GM18507 (cell line): ENCODE data around the gene PTCD1.
"Not testable (repeated sequence)": the region's sequence is repeated elsewhere in the genome, so short reads cannot be mapped to it uniquely, and the experiment has no call there.

Experiments
- DNase-seq: peaks from one replicate; pipeline ENCODE4 v3.0.0; 2011; ENCODE audit warnings: low read depth; ENCODE audit not compliant: insufficient read length; ENCODE audit errors: extremely low spot score
- FAIRE-seq: peaks from 2 replicates; lab custom pipeline; 2011; peaks lifted over from hg19 to GRCh38; lab: Jason Lieb, UNC

Gene PTCD1

DNA sequence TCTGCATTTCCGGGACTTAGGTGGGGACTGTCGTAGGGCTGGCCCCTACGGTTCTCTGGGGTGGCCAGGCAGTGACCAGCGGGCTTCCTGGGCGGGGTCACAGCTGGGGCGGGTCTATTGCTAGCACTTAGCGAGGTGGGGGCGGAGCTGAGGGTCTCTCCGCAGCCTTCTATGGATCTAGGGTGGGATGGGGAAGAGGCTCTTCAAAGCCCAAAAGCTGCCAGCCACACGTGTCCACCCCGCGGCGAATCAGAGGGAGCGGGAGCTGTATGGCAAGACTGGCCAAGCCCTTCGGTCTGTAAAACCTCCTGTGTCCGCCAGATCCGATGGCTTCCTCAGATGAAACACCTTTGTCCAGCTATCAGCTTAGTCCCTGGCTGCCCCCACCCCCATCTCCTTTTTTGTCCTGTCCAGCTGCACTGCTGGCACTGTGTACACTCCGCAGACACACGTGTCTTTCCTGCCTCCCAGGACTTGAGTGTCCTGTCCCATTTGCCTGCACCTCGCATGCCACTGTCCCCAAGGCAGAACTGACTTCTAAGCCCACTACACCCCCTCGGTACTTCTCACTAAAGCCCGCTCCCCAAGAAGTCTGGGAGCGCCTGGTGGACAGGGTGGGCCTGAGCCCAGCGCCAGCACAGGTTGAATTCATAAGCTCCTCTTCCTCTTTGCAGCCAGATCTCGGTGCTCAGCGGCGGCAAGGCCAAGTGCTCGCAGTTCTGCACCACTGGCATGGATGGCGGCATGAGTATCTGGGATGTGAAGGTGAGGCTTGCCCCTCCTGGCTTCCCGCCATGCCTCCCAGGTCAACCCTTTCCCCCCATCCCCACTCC lies 45.0 kb downstream of the PTCD1 start:
- FAIRE-seq (no peak), DNase-seq (no peak)

DNA sequence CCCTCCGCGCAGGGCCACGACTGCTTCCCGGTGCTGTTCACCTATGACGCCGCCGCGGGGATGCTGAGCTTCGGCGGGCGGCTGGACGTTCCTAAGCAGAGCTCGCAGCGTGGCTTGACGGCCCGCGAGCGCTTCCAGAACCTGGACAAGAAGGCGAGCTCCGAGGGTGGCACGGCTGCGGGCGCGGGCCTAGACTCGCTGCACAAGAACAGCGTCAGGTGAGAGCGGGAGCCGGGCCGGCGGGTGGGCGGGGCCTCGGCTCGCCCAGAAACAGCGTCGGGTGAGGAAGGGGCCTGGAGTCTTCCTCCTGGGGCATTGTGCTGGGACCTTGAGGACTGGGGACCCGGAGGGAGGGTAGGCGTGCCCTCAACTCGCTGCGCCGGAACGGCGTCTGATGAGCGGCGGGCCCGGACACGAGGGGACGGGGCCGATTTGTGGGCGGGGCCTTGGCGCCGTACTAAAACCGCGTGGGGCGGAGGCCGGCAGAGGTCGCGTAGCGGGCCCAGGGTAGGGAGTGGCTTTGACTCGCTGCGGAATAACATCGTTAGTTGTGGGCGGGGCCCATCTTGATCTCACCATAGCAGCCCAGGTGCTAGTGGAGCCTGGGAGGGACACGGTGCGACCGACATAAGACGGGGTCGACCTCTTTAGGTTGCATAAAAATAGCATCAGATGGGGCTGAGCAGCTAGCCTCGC lies 45.8 kb downstream of the PTCD1 start:
- FAIRE-seq (peak; percentile 60), DNase-seq (no peak)

DNA sequence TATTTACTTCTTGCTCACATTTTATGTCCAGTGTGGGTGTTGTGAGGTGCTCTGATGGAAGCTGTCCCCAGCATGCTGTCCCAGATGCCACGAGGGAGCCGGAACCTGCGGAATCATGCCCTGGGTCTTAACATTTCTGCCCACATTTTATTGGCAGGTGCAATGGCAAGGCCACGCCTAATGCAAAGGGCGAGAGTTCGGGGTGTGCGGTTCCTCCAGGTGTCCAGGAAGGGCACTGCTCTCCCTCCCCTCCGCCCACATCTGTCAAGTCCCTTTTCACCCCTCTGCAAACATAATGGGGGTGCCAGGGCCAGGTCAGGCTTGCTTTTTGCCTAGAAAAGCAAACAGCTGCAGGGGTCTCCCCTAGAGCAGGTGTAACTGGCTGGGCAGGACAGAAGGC lies 46.6 kb downstream of the PTCD1 start:
- FAIRE-seq: no peak
- DNase-seq: no peak

DNA sequence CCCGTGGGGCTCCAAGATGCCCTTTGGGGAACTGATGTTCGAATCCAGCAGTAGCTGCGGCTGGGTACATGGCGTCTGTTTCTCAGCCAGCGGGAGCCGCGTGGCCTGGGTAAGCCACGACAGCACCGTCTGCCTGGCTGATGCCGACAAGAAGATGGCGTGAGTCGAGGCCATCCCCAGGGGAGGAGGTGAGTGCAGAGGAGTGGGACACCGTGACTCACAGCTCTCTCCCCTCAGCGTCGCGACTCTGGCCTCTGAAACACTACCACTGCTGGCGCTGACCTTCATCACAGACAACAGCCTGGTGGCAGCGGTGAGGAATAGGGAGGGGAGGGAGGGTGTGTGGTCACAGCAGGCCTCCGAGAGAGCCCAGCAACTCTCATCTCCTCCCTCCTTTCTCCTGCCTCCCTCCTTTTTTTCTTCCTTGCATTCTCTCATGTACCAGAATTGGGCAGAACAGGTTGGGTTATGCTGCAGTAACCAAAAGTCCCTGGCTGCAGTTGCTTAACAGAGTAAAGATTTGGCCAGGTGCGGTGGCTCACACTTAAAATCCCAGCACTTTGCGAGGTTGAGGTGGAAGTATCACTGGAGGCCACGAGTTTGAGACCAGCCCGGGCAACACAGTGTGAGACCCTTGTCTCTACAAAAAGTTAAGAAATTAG lies 47.5 kb downstream of the PTCD1 start:
- FAIRE-seq: no peak
- no peak for DNase-seq

DNA sequence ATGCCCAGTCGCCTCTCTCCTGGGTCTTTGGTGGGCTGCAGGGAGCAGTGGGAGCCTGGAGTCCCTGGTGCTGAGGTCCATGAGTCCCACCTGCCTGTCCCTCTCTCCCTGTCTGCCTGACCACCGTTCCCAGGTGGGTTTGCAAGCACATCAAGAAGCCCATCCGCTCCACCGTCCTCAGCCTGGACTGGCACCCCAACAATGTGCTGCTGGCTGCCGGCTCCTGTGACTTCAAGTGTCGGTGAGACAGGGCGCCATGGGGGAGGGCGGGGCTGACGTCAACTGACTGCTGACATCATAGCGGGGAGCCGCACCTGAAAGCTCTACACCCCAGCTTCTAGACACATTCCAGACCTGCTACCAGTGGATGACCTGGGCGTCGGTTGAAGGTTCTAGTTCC lies 48.8 kb downstream of the PTCD1 start:
- FAIRE-seq (no peak), DNase-seq (no peak)

DNA sequence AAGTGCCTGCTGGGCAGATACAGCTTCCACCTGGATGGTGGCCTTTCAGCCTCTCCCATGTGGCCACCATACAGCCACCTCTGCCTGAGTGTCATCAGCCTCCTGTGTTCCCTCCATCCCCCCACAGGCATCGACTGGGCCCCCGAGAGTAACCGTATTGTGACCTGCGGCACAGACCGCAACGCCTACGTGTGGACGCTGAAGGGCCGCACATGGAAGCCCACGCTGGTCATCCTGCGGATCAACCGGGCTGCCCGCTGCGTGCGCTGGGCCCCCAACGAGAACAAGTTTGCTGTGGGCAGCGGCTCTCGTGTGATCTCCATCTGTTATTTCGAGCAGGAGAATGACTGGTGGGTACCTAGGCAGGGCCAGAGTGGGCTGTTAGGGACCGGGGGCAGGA lies 50.7 kb downstream of the PTCD1 start:
- DNase-seq (no peak), FAIRE-seq (no peak)

DNA sequence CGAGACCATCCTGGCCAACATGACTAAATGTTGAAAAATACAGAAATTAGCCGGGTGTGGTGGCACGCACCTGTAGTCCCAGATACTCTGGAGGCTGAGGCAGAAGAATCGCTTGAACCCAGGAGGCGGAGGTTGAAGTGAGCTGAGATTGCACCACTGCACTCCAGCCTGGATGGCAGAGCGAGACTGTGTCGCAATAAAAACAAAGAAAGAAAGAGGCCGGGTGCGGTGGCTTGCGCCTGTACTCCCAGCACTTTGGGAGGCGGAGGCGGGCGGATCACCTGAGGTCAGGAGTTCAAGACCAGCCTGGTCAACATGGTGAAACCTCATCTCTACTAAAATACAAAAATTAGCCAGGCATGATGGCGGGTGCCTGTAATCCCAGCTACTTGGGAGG lies 51.4 kb downstream of the PTCD1 start:
- DNase-seq, FAIRE-seq: not testable (repeated sequence)

DNA sequence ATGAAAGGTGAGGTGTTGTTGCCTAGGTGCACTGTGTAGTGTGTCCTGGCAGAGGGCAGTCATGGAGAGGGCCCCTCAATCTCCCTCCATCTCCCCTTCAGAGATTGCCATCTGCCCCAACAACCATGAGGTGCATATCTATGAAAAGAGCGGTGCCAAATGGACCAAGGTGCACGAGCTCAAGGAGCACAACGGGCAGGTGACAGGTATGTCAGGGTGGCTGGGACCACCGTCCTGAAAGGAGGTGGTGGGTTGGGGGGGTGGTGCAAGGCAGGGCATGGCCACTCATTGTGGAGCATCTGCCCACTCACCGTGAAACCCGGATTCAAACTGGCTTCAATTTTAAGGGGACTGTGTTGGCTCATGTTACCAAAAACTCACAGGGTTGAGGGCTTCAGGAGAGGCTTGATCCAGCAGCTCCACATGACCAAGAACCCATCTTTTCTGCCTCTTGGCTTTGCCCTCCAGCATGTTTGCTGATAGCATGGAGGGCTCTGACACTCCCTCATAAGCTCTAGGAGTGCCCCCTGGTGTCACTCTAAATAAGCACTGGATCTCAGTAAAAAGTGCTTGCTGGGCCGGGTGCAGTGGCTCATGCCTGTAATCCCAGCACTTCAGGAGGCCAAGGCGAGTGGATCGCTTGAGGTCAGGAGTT lies 51.9 kb downstream of the PTCD1 start:
- FAIRE-seq (peak; percentile 55), DNase-seq (no peak)

DNA sequence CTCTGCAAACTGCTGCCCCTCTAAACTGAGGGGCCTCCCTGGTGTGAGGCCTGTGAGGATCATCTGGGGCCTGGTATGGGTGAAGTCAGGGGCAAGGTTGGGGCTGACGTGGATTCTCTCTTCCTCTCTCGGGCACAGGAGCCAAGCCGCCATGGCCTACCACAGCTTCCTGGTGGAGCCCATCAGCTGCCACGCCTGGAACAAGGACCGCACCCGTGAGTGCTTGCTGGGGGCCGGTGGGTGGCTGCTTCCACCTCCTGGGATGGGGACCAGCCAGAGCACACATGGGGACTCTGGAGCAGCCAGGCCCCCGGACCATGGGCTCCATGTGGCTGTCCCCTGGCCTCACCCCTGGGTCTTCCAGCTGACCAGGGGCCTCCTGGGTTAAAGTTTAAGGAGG lies 53.0 kb downstream of the PTCD1 start:
- DNase-seq (no peak), FAIRE-seq (no peak)

DNA sequence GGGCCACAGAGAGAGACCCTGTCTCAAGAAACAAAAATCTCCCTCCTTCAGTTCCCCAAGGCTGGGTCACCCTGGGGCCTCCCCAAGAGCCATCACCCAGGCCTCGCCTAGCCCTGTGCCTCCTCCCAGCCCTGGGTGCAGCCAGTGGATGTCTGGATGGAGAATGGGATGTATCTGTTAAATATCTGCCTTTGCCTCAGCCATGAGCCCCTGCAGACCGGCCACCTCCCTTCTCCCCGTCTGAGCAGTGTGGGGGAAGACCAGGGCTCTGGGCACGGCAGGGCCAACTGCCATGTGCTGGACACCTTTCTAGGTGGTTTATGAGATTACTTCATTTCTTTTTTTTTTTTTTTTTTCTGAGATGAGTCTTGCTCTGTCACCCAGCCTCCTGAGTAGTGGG lies 54.1 kb downstream of the PTCD1 start:
- DNase-seq: no peak
- no peak for FAIRE-seq

DNA sequence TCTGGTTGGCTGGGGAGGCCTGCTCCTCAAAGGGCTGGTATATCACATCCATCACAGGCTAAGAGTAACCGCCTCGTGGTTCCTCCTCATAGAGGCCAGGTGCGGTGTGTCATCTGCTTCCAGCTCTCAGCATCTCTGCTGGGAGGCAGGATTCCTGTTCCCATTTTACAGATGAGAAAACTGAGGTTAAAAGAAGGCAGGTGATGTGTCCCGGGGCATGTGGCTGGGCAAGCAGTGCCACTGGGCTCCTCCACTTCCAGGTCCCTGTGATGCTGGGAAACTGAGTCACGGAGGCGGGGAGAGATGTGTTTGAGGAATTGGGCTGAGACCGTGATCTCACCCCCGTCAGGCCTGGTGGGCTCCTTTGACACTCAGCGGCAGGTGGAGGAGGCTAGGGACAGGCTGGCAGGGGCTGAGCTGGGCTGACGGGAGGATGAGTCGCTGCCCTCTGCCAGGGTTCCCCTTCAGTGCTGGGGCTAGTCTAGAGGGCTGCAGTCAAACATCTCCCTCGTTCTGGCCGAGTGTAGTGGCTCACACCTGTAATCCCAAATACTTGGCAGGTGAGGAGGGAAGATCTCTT lies 54.7 kb downstream of the PTCD1 start:
- DNase-seq (no peak), FAIRE-seq (no peak)

DNA sequence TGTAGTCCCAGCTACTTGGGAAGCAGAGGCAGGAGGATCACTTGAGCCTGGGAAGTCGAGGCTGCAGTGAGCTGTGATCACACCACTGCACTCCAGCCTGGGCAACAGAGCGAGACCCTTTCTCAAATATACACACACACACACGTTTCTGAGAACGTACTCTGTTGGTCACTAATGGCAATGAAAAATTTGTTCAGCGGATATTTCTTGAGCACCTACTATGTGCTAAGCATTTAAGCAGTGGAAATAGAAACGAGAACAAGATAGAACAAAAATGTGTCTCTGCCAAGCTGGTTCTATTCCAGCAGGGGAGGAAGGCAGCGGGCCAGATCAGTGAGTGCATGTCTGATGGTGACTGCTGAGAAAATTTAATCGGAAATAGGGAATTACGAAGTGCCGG lies 55.4 kb downstream of the PTCD1 start:
- no peak for DNase-seq
- no peak for FAIRE-seq

DNA sequence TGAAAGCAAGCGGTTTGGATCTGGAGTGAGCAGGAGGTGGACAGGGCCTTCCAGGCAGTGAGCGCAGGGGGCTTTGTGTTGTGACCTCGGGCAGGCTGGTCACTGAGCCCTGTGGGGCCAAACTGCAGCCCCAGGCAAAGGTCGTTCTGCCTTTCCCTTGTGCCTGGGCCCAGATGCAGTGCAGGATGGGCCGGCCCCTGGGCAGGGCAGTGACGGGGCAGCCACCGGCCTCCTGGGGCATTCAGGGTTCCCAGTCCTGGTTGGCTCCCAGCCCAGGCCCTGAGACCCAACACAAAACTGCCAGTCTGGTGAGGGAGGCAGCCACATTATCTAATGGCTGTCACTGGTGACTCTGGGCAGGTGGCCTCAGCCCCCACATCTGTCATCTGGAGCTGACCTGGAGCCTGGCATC lies 56.9 kb downstream of the PTCD1 start:
- FAIRE-seq (no peak), DNase-seq (no peak)

DNA sequence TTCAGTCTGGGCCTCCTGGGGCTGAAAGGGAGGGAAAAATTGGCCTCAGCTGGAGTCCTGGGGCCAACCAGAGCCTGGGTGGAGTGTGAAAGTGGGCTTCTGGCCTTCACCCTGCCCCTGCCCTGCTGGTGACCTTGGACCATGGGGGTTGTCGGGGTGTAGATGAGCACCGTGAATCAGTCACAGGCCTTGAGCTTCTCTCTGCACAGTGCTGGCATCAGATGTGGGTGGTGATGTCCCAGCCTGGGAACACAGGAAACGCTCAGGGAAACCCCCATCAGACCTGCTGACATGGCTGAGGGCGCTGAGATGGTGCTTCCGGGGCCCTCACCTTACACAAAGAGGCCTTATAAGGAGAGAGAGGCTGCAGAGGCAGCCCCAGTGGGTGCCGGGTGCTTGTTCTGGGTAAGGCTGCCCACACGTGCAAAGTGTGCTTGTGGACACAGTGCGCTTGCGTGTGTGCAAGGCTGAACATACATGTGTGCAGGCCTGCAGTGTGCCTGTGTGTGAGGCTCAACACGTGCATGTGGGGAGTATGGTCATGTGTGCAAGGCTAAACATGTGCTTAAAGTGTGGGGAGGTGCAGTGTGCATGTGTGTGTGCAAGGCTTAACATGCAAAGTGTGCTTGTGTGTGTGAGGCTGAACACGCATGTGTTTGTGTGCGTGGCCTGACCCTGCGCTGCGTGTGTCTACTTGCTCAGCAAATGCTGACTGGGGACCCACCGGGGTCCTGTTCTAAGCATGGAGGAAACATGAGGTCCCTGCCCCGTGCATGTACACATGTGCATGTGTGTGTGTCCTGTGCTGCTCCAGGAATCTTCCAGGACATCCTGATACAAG lies 57.6 kb downstream of the PTCD1 start:
- FAIRE-seq (peak; percentile 97), DNase-seq (peak; percentile 72)

DNA sequence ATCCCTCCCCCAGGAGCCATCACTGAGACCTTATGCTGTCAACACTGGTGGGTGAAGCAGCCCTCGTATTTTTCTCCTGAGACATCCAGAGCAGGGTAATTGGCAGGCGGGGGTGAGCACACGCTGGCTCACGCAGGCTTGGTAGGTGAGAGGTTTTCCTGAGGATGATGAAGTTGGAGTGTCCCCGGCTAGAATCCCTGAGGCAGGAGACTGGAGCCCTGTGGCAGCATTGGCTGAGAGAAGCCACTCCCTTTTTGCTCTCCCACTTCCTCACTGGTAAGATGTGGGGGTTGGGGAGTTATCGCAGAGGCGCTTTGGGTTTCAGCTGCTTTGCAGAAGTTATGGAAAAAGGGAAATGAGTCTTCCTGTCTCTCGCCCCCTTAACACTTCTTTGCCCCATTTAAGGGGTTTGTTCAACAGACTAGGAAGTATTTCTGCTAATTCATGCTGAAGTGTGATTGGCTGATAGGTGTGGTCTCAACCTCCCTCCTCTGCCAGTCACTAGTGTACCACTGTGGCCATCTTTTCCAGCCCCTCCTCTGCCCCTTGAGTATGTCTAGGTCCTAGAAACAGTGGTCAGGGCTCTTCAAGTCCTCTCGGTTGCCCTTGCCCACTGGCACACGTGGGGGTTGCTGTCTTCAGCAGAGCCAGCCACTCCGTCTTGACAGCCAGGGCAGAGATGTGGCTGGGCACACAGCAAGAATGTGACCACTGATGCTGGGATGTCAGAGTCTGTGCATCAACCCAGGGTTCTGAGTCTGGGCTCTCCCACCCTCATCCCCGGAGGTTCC lies 58.4 kb downstream of the PTCD1 start:
- FAIRE-seq (no peak), DNase-seq (no peak)

DNA sequence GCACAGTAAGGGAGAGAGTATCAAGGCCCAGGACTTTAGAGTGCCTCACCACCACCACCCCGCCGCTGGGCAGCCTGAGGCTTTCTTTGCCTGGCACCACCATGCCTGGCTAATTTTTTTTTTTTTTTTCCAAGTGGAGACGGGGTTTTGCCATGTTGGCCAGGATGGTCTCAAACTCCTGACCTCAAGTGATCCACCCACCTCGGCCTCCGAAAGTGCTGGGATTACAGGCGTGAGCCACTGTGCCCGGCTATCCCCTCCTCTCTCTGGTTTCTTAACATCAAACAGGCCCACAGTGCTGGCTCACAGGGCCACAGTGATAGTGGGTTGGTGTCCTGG lies 58.9 kb downstream of the PTCD1 start:
- not testable (repeated sequence) for FAIRE-seq, DNase-seq

DNA sequence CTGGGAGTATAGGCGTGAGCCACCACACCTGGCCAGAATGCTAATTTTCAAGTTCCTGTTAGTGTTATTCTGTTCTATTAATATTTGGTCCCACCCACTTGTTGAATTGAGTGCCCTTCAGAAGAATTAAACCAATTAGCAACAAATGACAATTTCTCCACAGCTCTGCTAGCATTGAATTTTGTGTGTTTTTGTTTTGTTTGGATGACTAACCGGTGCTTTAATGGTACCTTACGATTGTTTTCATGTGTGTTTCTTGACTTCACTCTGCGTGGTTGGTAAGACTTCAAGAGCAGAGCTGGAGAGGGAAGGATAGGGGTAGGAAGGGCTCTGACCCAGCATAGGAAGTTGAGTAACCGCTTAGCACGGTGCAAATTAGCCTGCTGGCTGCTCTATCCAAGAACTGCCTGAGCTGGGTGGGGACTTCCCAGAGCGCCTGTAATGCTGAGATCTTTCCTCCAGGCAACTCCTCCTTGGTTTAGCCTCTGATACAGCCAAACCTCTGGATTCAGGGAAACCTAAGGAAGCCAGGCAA lies 59.5 kb downstream of the PTCD1 start:
- DNase-seq (no peak), FAIRE-seq (peak; percentile 87)
